Gastrocnemius medialis (tissue), 4 donors: ENCODE data around the gene DIP2C. TPM values are rescaled to one million over a fixed set of nuclear protein-coding genes. Genes with fewer than 3 reads are reported as not detected.
A peak's percentile ranks its signal among the peaks of the same experiment; 100 is the strongest.
"Not testable (repeated sequence)": the region's sequence is repeated elsewhere in the genome, so short reads cannot be mapped to it uniquely, and the experiment has no call there.

Source experiments
- ATAC-seq, 2 donors: fragments of 150-250 bp; one replicate each; pipeline ENCODE4 v1.9.1; 2016
- DNase-seq, 2 donors: peaks; one replicate each; pipeline ENCODE4 v3.0.0-alpha.2; 2019
- H3K27ac ChIP-seq, 4 donors: fragments of 200-600 bp; sonication (generic); 1 replicate in 1 of 4; 2 replicates in 3 of 4; pipeline ENCODE4 v1.5.1; 2016 to 2018; ENCODE audit warnings: mild to moderate bottlenecking in 2 of 4, moderate library complexity in 1 of 4
- H3K27me3 ChIP-seq, 3 donors: fragments of 200-600 bp; sonication (generic) in 2 of 3; 1 replicate in 1 of 3; 2 replicates in 2 of 3; pipeline versions ENCODE4 v1.5.1 to v1.6.0; 2016 to 2019; ENCODE audit warnings: mild to moderate bottlenecking in 1 of 3, moderate library complexity in 1 of 3
- H3K36me3 ChIP-seq, 2 donors: fragments of 200-600 bp; sonication (generic) in 1 of 2; one replicate each; pipeline ENCODE4 v1.5.1; 2017 to 2018
- H3K4me1 ChIP-seq, 2 donors: fragments of 200-600 bp; sonication (generic) in 1 of 2; one replicate each; pipeline ENCODE4 v1.5.1; 2016 to 2017; ENCODE audit warnings: mild to moderate bottlenecking in 2 of 2
- H3K4me3 ChIP-seq, 4 donors: fragments of 200-600 bp; sonication (generic) in 3 of 4; 1 replicate in 1 of 4; 2 replicates in 3 of 4; pipeline ENCODE4 v1.5.1; 2016 to 2019; ENCODE audit warnings: mild to moderate bottlenecking in 2 of 4
- H3K9me3 ChIP-seq, 3 donors: fragments of 200-600 bp; sonication (generic) in 2 of 3; 1 replicate in 1 of 3; 2 replicates in 2 of 3; pipeline ENCODE4 v1.5.1; 2016 to 2019
- POLR2A ChIP-seq, 2 donors: fragments of 450-650 bp; IDR thresholded peaks; one replicate each; pipeline ENCODE4 v1.6.1; 2017; ENCODE audit warnings: antibody characterized with exemption in 2 of 2, mild to moderate bottlenecking in 2 of 2, moderate library complexity in 2 of 2
- in situ Hi-C, 4 donors: fragments of 200-750 bp; cut with MboI; loops; one replicate each; pipeline versions ENCODE4 v1.15.0 to v1.8.0; 2017; ENCODE audit warnings: low sequenced_read_pairs in 4 of 4
- intact Hi-C: fragments of 100-400 bp; cut with DNase I; formaldehyde crosslinking; loops from one replicate; pipeline ENCODE4 v1.15.1; 2023; ENCODE audit warnings: low total_unique reads
- total RNA-seq, 4 donors: library from RNA; depleted of rRNA; stranded (reverse); fragments of >200 nt; gene quantifications; one replicate each; pipeline versions ENCODE4 v1.1.0 to v1.2.3, GENCODE V29; 2016
- TF ChIP-seq, protein P1 (sequence below), 5 experiments: fragments of 450-650 bp in 3 of 5; fragments of 200-600 bp in 2 of 5; sonication (generic) in 2 of 5; IDR thresholded peaks in 4 of 5; conservative IDR thresholded peaks in 1 of 5; 1 replicate in 4 of 5; 2 replicates in 1 of 5; pipeline ENCODE4 v1.5.1; 2016 to 2019; ENCODE audit warnings: antibody characterized with exemption in 5 of 5, mild to moderate bottlenecking in 3 of 5, moderate library complexity in 3 of 5

The DIP2C gene
- total RNA-seq, 4 donors from 2014 or later = 19.1 to 60.0 (median 30.2) TPM

- peak overlapping the region; percentile 80 to 92 (median 90) for H3K27ac ChIP-seq
- H3K4me1 ChIP-seq = peaks cover 52 to 57% of the 10 kb centered on the region in 2 donors
- ATAC-seq (no peak), DNase-seq (no peak)
- in situ Hi-C loops = no loop called here
- no peaks in the 10 kb centered on the region for H3K27me3 ChIP-seq
- H3K36me3 ChIP-seq = no peaks in the 10 kb centered on the region
- intact Hi-C loops = loop anchor here (2.0 kb wide), 2 partner anchors 19 to 37 kb away; no protein-coding TSS in a partner anchor
- H3K9me3 ChIP-seq = no peaks in the 10 kb centered on the region
- TF ChIP-seq POLR2A (IDR thresholded peaks at IDR 0.05) = no peak
- TF ChIP-seq, protein P1, sequence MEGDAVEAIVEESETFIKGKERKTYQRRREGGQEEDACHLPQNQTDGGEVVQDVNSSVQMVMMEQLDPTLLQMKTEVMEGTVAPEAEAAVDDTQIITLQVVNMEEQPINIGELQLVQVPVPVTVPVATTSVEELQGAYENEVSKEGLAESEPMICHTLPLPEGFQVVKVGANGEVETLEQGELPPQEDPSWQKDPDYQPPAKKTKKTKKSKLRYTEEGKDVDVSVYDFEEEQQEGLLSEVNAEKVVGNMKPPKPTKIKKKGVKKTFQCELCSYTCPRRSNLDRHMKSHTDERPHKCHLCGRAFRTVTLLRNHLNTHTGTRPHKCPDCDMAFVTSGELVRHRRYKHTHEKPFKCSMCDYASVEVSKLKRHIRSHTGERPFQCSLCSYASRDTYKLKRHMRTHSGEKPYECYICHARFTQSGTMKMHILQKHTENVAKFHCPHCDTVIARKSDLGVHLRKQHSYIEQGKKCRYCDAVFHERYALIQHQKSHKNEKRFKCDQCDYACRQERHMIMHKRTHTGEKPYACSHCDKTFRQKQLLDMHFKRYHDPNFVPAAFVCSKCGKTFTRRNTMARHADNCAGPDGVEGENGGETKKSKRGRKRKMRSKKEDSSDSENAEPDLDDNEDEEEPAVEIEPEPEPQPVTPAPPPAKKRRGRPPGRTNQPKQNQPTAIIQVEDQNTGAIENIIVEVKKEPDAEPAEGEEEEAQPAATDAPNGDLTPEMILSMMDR (IDR thresholded peaks at IDR 0.05 in 4 of 5, conservative IDR thresholded peaks at IDR 0.05 in 1 of 5) = no peak
- H3K4me3 ChIP-seq = no peak overlapping the region
Observed at GRCh38 chr10:661597-662222, 27.8 kb downstream of the DIP2C start.

DNA sequence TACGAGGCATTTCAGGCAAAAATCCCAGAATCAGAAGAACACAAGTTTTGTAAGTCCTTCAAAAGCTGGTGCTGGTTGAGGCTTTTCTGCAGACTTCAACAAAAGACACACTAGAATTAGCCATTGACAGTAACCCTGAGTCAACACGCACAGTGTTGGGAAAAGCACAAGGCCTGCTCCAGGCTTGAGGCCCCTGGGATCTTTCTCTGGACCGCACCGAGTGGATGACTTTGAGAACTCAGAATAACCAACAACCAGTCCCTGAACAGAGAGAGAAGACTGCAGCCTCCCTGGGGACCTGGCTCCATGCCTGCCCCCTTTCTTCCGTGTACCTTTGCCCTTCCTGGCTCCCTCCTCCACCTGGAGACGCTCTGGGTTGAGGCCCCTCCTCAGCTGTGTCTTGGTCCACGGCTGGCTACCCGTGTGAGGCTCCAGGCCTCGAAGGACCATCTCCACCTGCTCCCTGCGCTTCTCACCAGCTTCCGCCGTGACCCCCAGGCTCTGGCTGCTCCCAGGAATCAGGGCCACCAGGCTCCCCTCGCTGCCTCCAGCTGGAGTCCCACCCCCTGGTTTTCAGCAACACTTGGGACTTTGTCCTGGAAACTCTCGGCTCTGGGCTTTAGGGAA lies 28.4 kb downstream of the DIP2C start:
- Histone ChIP-seq H3K4me1 (peaks cover 52 to 57% of the 10 kb centered on the region in 2 donors), H3K27ac (peak overlapping the region; percentile 80 to 92 (median 90)), H3K36me3 (no peaks in the 10 kb centered on the region), H3K27me3 (no peaks in the 10 kb centered on the region), H3K4me3 (no peak overlapping the region), H3K9me3 (no peaks in the 10 kb centered on the region)
- TF ChIP-seq POLR2A (IDR thresholded peaks at IDR 0.05) = no peak
- TF ChIP-seq, protein P1 (IDR thresholded peaks at IDR 0.05 in 4 of 5, conservative IDR thresholded peaks at IDR 0.05 in 1 of 5) = no peak
- in situ Hi-C loops = no loop called here
- ATAC-seq = peak; percentile 78 to 84
- DNase-seq = peak; percentile 40 to 50
- intact Hi-C loops = loop anchor here (2.0 kb wide), 2 partner anchors 20 to 36 kb away; no protein-coding TSS in a partner anchor

- DNase-seq (peak; percentile 73 to 74), ATAC-seq (peak; percentile 99)
- peaks cover 52 to 57% of the 10 kb centered on the region in 2 donors for H3K4me1 ChIP-seq
- TF ChIP-seq, protein P1 (IDR thresholded peaks at IDR 0.05 in 4 of 5, conservative IDR thresholded peaks at IDR 0.05 in 1 of 5) = no peak
- TF ChIP-seq POLR2A (IDR thresholded peaks at IDR 0.05) = no peak
- H3K9me3 ChIP-seq = no peaks in the 10 kb centered on the region
- intact Hi-C loops = loop anchor here (2.0 kb wide), 2 partner anchors 20 to 36 kb away; no protein-coding TSS in a partner anchor
- no peak overlapping the region for H3K4me3 ChIP-seq
- H3K27me3 ChIP-seq = no peaks in the 10 kb centered on the region
- no peaks in the 10 kb centered on the region for H3K36me3 ChIP-seq
- in situ Hi-C loops = no loop called here
- peak overlapping the region; percentile 80 to 92 (median 90) for H3K27ac ChIP-seq
Observed at GRCh38 chr10:660413-660969, 29.0 kb downstream of the DIP2C start.

- peak overlapping the region; percentile 80 to 92 (median 90) for H3K27ac ChIP-seq
- intact Hi-C loops (loop anchor here (2.0 kb wide), 2 partner anchors 21 to 35 kb away; no protein-coding TSS in a partner anchor), in situ Hi-C loops (no loop called here)
- TF ChIP-seq, protein P1 (IDR thresholded peaks at IDR 0.05 in 4 of 5, conservative IDR thresholded peaks at IDR 0.05 in 1 of 5) = no peak
- TF ChIP-seq POLR2A (IDR thresholded peaks at IDR 0.05) = no peak
- no peaks in the 10 kb centered on the region for H3K9me3 ChIP-seq
- no peaks in the 10 kb centered on the region for H3K27me3 ChIP-seq
- DNase-seq (no peak), ATAC-seq (no peak)
- H3K4me1 ChIP-seq = peaks cover 55 to 60% of the 10 kb centered on the region in 2 donors
- H3K4me3 ChIP-seq = peak overlapping the region in 1 of 4 donors; percentile 3
- H3K36me3 ChIP-seq = no peaks in the 10 kb centered on the region
Observed at GRCh38 chr10:659688-660141, 29.8 kb downstream of the DIP2C start.

DNA sequence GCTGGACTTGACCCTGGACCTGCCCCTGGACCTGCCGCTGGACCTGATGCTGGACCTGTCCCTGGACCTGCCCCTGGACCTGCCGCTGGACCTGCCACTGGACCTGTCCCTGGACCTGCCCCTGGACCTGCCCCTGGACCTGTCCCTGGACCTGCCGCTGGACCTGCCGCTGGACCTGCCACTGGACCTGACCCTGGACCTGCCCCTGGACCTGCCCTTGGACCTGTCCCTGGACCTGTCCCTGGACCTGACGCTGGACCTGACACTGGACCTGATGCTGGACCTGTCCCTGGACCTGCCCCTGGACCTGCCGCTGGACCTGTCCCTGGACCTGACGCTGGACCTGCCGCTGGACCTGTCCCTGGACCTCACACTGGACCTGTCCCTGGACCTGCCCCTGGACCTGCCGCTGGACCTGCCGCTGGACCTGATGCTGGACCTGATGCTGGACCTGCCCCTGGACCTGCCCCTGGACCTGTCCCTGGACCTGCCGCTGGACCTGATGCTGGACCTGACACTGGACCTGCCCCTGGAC lies 31.6 kb downstream of the DIP2C start:
- H3K4me1 ChIP-seq = peaks cover 54 to 61% of the 10 kb centered on the region in 2 donors
- DNase-seq, intact Hi-C loops, H3K36me3 ChIP-seq, H3K4me3 ChIP-seq, in situ Hi-C loops, H3K27ac ChIP-seq, H3K9me3 ChIP-seq, H3K27me3 ChIP-seq, ATAC-seq: not testable (repeated sequence)
